Measurements from ENCODE around the gene ERFE. TPM values are rescaled to one million over a fixed set of nuclear protein-coding genes. Genes with fewer than 3 reads are reported as not detected.
A peak's percentile ranks its signal among the peaks of the same experiment; 100 is the strongest.
"Not testable (repeated sequence)": the region's sequence is repeated elsewhere in the genome, so short reads cannot be mapped to it uniquely, and the experiment has no call there.

The ERFE gene
- total and polyA plus RNA-seq, 5 donors = 0.16 to 0.81 (median 0.52) TPM; not detected in 1

DNA sequence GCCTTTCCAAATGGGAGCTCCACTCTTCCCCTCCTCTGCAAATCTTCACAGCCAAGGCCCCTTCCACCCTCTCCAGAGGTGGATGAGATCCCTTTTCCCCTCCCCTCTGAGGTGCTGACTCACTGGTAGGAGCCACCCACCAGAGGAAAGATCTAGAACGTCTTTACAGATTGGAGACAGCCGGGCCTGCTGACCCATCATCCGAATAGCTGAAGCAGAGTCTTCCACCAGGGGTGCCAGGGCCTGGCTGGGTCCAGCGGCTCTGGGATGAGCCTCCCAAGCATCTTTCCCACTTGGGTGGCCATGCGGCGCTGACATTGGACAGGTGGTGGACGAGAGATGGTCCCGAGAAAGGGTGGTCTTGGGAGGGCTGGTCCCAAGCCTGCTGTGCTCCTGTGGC lies 9.0 kb downstream of the ERFE start:
- no peak for ATAC-seq
- intact Hi-C loops (cut with DNase I) = no loop called here
- Histone ChIP-seq H3K4me1 (ENCODE audit: control insufficient read depth, insufficient read depth, low read length) (peaks cover 5% of the 10 kb centered on the region), H3K4me3 (ENCODE audit: low read length) (no peak overlapping the region), H3K27ac (ENCODE audit: low read length) (no peak overlapping the region), H3K9me3 (ENCODE audit: control insufficient read depth, low read length) (no peaks in the 10 kb centered on the region), H3K27me3 (ENCODE audit: control insufficient read depth, insufficient read depth) (no peaks in the 10 kb centered on the region)
- peak in 1 of 3 donors; percentile 55 for DNase-seq
- WGBS = 80% methylated on average over 8 of the region's 8 CpGs

DNA sequence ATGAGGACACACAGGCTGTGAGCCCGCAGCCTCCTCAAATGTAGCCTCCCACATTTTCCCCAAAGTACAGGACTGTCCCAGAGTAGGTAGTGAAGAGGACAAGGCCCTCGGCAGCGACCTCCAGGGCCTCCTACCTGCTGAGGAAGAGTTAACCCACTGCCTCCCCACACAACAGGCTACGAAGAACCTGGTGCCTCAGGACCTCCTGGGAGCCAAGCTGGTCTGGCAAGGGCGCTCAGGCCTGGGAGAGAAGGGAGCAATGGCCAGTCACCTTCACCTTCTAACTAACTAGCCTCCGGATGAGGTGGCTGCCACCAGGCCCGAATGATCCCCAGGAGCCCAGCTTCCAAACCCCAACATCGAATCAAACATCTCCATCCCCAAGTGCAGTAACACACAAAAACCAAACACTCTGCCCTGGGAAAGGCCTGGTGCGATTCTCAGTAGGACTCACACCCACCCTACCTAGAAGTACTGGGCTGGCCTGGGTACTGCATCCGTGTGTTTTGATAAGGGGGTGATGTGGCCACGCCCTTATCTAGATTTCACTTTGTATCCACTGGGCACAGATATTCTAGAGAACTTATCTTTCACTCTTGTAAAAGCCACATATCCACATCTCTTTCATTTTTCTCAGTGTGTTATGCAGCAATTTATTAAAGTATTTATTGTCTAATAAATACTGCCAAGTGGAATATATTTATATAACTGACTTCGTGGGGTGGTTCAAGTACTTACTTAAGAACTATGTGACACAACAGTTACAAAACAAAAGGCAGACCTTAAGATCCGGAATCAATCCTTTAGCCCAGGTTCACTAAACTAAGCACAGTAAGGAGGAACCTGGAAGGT lies 9.7 kb downstream of the ERFE start:
- Histone ChIP-seq H3K27ac (ENCODE audit: low read length) (no peak overlapping the region), H3K4me3 (ENCODE audit: low read length) (no peak overlapping the region), H3K27me3 (ENCODE audit: control insufficient read depth, insufficient read depth) (no peaks in the 10 kb centered on the region), H3K9me3 (ENCODE audit: control insufficient read depth, low read length) (no peaks in the 10 kb centered on the region), H3K4me1 (ENCODE audit: control insufficient read depth, insufficient read depth, low read length) (peaks cover 5% of the 10 kb centered on the region)
- intact Hi-C loops (cut with DNase I) = no loop called here
- DNase-seq (no peak), ATAC-seq (no peak)
- 85% methylated on average over 13 of the region's 13 CpGs for WGBS

GRCh38 chr2:238169048-238169707 lies 10.4 kb downstream of the ERFE start:
- H3K4me1 ChIP-seq (ENCODE audit: control insufficient read depth, insufficient read depth, low read length) = peaks cover 5% of the 10 kb centered on the region
- ATAC-seq = peak; percentile 7 to 34

GRCh38 chr2:238169708-238170251 lies 11.0 kb downstream of the ERFE start:
- Histone ChIP-seq H3K9me3 (ENCODE audit: control insufficient read depth, low read length) (no peaks in the 10 kb centered on the region), H3K4me1 (ENCODE audit: control insufficient read depth, insufficient read depth, low read length) (peaks cover 5% of the 10 kb centered on the region), H3K27ac (ENCODE audit: low read length) (peak overlapping the region; percentile 29), H3K4me3 (ENCODE audit: low read length) (no peak overlapping the region), H3K27me3 (ENCODE audit: control insufficient read depth, insufficient read depth) (no peaks in the 10 kb centered on the region)
- intact Hi-C loops (cut with DNase I) = no loop called here
- DNase-seq (no peak), ATAC-seq (peak; percentile 29 to 63)
- WGBS = 61% methylated on average over 5 of the region's 5 CpGs

More at GRCh38 chr2:238169048-238169707, 10.4 kb downstream of the ERFE start:
- H3K27ac ChIP-seq (ENCODE audit: low read length) = no peak overlapping the region
- peak in 1 of 3 donors; percentile 67 for DNase-seq
- intact Hi-C loops (cut with DNase I) = no loop called here
- WGBS = 55% methylated on average over 6 of the region's 6 CpGs
- no peaks in the 10 kb centered on the region for H3K27me3 ChIP-seq (ENCODE audit: control insufficient read depth, insufficient read depth)
- no peaks in the 10 kb centered on the region for H3K9me3 ChIP-seq (ENCODE audit: control insufficient read depth, low read length)
- no peak overlapping the region for H3K4me3 ChIP-seq (ENCODE audit: low read length)

DNA sequence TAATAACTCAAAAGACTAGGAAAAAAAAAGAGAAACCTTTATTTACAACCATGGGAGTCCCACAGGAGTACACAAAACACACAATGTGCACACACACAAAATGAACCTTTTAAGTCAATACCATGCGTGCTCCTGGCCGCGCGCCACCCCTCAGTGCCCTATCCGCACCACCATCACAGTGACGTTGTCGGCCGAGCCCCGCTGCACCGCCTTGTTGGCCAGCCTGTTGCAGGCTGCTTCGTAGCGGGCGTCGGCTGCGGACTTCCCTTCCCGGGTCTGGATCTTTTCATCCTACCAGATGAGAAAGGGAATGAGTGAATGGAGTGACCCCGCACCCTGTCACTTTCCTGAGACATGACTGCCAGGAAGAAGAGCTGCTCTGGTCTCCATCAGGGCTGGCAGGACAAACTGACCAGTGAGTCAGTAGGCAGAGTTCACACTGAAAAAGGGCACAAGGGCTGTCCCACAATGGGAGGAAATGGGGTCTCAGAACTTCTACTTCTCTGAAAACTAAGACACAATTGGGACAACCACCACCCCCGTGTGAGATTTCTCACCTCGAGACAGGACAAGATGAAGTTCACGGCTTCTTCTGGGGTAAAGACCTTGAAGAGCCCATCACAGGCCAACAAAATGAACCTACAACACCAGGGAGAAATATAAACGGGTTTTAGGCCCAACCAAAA lies 11.8 kb downstream of the ERFE start:
- no peaks in the 10 kb centered on the region for H3K27me3 ChIP-seq (ENCODE audit: control insufficient read depth, insufficient read depth)
- H3K4me1 ChIP-seq (ENCODE audit: control insufficient read depth, insufficient read depth, low read length) = peaks cover 5% of the 10 kb centered on the region
- H3K27ac ChIP-seq (ENCODE audit: low read length) = no peak overlapping the region
- peak in 2 of 3 donors; percentile 61 to 69 for DNase-seq
- ATAC-seq = no peak
- no peak overlapping the region for H3K4me3 ChIP-seq (ENCODE audit: low read length)
- intact Hi-C loops (cut with DNase I) = no loop called here
- H3K9me3 ChIP-seq (ENCODE audit: control insufficient read depth, low read length) = no peaks in the 10 kb centered on the region
- WGBS = 90% methylated on average over 21 of the region's 21 CpGs

DNA sequence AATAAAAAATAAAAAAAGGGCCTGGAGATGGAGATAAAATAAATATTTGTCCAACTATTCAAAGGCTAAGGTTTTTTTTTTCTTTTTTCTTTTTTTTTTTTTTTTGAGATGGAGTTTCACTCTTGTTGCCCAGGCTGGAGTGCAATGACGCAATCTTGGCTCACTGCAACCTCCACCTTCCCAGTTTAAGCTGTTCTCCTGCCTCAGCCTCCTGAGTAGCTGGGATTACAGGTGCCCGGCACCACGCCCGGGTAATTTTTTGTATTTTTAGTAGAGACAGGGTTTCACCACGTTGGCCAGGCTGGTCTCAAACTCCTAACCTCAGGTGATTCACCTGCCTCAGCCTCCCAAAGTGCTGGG lies 12.3 kb downstream of the ERFE start:
- intact Hi-C loops (cut with DNase I); H3K9me3 ChIP-seq (ENCODE audit: control insufficient read depth, low read length); DNase-seq; H3K27ac ChIP-seq (ENCODE audit: low read length); ATAC-seq; H3K4me1 ChIP-seq (ENCODE audit: control insufficient read depth, insufficient read depth, low read length); H3K4me3 ChIP-seq (ENCODE audit: low read length); H3K27me3 ChIP-seq (ENCODE audit: control insufficient read depth, insufficient read depth): not testable (repeated sequence)
- WGBS = 93% methylated on average over 5 of the region's 5 CpGs

GRCh38 chr2:238171575-238172187 lies 12.9 kb downstream of the ERFE start:
- ATAC-seq = no peak
- H3K4me3 ChIP-seq (ENCODE audit: low read length) = no peak overlapping the region
- no peaks in the 10 kb centered on the region for H3K27me3 ChIP-seq (ENCODE audit: control insufficient read depth, insufficient read depth)
- H3K27ac ChIP-seq (ENCODE audit: low read length) = no peak overlapping the region
- intact Hi-C loops (cut with DNase I) = no loop called here
- peaks cover 5% of the 10 kb centered on the region for H3K4me1 ChIP-seq (ENCODE audit: control insufficient read depth, insufficient read depth, low read length)
- WGBS = 94% methylated on average over 9 of the region's 9 CpGs
- H3K9me3 ChIP-seq (ENCODE audit: control insufficient read depth, low read length) = no peaks in the 10 kb centered on the region
- DNase-seq = no peak

DNA sequence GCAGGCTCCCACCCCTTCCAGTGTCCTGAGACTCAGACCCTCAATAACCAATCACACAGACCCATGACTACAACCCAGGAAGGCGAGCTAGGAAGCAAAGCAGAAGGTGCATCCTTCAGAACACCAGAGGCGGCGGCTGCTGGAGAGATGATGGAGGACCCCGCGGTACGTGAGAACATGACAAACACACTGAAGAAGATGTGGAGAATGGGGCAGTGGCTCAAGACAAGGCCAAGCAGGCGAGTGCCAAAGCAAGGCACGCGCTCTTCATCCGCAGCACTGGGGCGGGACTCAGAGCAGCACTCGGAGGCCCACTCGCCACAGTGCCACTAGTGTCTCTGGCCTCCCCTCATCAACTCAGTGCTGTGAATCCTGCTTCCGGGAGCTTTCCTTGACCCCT lies 13.7 kb downstream of the ERFE start:
- Histone ChIP-seq H3K4me3 (ENCODE audit: low read length) (no peak overlapping the region), H3K27me3 (ENCODE audit: control insufficient read depth, insufficient read depth) (no peaks in the 10 kb centered on the region), H3K27ac (ENCODE audit: low read length) (no peak overlapping the region), H3K9me3 (ENCODE audit: control insufficient read depth, low read length) (no peaks in the 10 kb centered on the region), H3K4me1 (ENCODE audit: control insufficient read depth, insufficient read depth, low read length) (peaks cover 5% of the 10 kb centered on the region)
- intact Hi-C loops (cut with DNase I) = no loop called here
- DNase-seq = no peak
- WGBS = 91% methylated on average over 14 of the region's 14 CpGs
- ATAC-seq = no peak

GRCh38 chr2:238173692-238174091 lies 14.9 kb downstream of the ERFE start:
- intact Hi-C loops (cut with DNase I) = no loop called here
- no peak for DNase-seq
- no peak for ATAC-seq
- H3K4me3 ChIP-seq (ENCODE audit: low read length) = no peak overlapping the region
- no peak overlapping the region for H3K27ac ChIP-seq (ENCODE audit: low read length)
- WGBS = 89% methylated on average over 2 of the region's 2 CpGs
- H3K4me1 ChIP-seq (ENCODE audit: control insufficient read depth, insufficient read depth, low read length) = peaks cover 5% of the 10 kb centered on the region
- no peaks in the 10 kb centered on the region for H3K27me3 ChIP-seq (ENCODE audit: control insufficient read depth, insufficient read depth)
- H3K9me3 ChIP-seq (ENCODE audit: control insufficient read depth, low read length) = no peaks in the 10 kb centered on the region

DNA sequence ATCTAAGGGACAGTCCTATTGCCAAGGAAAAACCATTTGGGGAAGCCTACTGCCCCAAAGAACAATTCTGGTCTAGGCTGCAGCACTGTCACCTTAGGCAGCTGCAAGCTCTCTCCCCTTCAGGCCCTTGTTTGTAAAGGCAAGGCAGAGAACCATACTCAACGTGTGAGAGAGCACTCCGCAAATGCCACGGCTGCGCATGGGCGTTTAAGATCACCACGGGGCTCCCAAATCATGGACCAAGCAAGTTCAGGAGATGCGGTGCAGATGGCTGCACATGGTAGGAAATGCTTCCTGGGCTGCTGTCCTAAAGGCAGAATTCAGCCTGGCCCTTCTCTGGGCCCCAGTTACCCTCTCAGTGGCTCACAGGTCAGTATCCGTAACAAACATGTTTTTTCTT lies 15.5 kb downstream of the ERFE start:
- WGBS = 97% methylated on average over 8 of the region's 8 CpGs
- H3K4me3 ChIP-seq (ENCODE audit: low read length) = no peak overlapping the region
- no peaks in the 10 kb centered on the region for H3K27me3 ChIP-seq (ENCODE audit: control insufficient read depth, insufficient read depth)
- DNase-seq (no peak), ATAC-seq (no peak)
- no peaks in the 10 kb centered on the region for H3K4me1 ChIP-seq (ENCODE audit: control insufficient read depth, insufficient read depth, low read length)
- no peaks in the 10 kb centered on the region for H3K9me3 ChIP-seq (ENCODE audit: control insufficient read depth, low read length)
- intact Hi-C loops (cut with DNase I) = no loop called here
- H3K27ac ChIP-seq (ENCODE audit: low read length) = no peak overlapping the region
